BLaER1 (cell line): Measurements from ENCODE around the gene RMND5B.

Source experiments
- H3K27ac ChIP-seq: shearing (Covaris generic); formaldehyde crosslinking; 2 replicates; pipeline ENCODE4 v1.8.1; 2022
- H3K27me3 ChIP-seq: shearing (Covaris generic); formaldehyde crosslinking; 2 replicates; pipeline ENCODE4 v1.8.1; 2022
- H3K36me3 ChIP-seq: shearing (Covaris generic); formaldehyde crosslinking; 2 replicates; pipeline ENCODE4 v1.8.1; 2022
- H3K4me1 ChIP-seq: shearing (Covaris generic); formaldehyde crosslinking; 2 replicates; pipeline ENCODE4 v1.8.1; 2022
- H3K4me2 ChIP-seq: shearing (Covaris generic); formaldehyde crosslinking; 2 replicates; pipeline ENCODE4 v1.8.1; 2022
- H3K4me3 ChIP-seq: shearing (Covaris generic); formaldehyde crosslinking; 2 replicates; pipeline ENCODE4 v1.8.1; 2022
- H3K9ac ChIP-seq: shearing (Covaris generic); formaldehyde crosslinking; 2 replicates; pipeline ENCODE4 v1.8.1; 2022
- H3K9me3 ChIP-seq: shearing (Covaris generic); formaldehyde crosslinking; 2 replicates; pipeline ENCODE4 v1.8.1; 2022
- H4K20me1 ChIP-seq: shearing (Covaris generic); formaldehyde crosslinking; 2 replicates; pipeline ENCODE4 v1.8.1; 2022
- Cebpa-rat ChIP-seq: shearing (Covaris generic); IDR thresholded peaks from 2 replicates; pipeline ENCODE4 v1.8.1; 2022

Gene RMND5B

DNA sequence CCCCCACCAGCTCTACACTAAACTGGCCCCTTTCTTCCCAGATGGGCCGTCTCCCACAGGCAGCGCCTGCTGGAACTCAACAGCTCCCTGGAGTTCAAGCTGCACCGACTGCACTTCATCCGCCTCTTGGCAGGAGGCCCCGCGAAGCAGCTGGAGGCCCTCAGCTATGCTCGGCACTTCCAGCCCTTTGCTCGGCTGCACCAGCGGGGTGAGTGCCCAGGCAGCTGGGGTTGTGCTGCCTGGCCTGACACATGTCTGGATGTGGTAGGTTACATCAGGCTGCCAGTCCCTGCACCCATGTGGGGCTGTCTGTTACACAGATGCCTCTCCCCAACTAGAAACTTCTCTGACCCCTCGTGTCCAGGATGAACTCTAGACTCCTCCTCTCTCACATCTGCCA lies 13.1 kb downstream of the RMND5B start:
- H3K27ac ChIP-seq = no peak overlapping the region
- no peaks in the 10 kb centered on the region for H3K4me1 ChIP-seq
- H3K9me3 ChIP-seq = no peaks in the 10 kb centered on the region
- no peak for TF ChIP-seq Cebpa-rat
- H3K36me3 ChIP-seq = peaks cover 91% of the 10 kb centered on the region
- H3K27me3 ChIP-seq = no peaks in the 10 kb centered on the region
- no peak overlapping the region for H3K9ac ChIP-seq
- no peak overlapping the region for H3K4me3 ChIP-seq
- peaks cover 40% of the 10 kb centered on the region for H4K20me1 ChIP-seq
- H3K4me2 ChIP-seq = no peak overlapping the region

DNA sequence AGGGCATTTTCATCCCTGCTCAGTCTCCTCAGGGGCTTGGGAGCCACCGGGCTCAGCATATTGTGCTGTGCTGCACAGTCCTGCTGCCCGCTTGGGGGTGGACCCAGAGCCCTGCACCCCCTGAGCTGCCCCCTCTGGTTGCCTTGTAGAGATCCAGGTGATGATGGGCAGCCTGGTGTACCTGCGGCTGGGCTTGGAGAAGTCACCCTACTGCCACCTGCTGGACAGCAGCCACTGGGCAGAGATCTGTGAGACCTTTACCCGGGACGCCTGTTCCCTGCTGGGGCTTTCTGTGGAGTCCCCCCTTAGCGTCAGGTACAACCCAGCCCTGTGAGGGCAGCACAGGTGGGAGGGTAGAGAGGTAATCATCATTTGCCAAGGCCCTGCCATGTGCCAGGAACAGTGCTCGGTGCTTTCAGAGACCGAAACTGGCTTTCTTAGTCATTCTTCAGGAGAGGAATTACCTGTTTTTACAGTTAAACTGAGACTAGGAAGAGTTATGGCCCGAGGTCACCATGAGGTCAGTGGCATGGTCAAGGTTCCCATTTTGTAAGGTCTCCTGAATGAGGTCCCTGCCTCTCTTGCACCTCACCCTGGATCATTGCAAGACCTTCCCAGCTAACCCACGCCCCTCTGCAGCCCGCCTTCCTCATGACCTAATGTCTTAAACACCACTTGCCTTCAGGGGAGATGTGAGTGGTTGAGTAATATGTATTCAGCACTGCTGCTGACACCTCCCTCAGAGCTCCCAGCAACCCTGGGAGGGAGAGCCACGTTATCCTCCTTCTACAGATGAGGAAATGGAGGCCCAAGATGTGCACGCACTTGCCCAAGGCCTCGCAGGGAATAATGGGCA lies 15.4 kb downstream of the RMND5B start:
- H3K4me3 ChIP-seq = no peak overlapping the region
- no peak for TF ChIP-seq Cebpa-rat
- peaks cover 100% of the 10 kb centered on the region for H3K36me3 ChIP-seq
- H3K27me3 ChIP-seq = no peaks in the 10 kb centered on the region
- no peaks in the 10 kb centered on the region for H3K9me3 ChIP-seq
- no peak overlapping the region for H3K9ac ChIP-seq
- no peak overlapping the region for H3K27ac ChIP-seq
- H4K20me1 ChIP-seq = peaks cover 61% of the 10 kb centered on the region
- H3K4me2 ChIP-seq = no peak overlapping the region
- no peaks in the 10 kb centered on the region for H3K4me1 ChIP-seq

DNA sequence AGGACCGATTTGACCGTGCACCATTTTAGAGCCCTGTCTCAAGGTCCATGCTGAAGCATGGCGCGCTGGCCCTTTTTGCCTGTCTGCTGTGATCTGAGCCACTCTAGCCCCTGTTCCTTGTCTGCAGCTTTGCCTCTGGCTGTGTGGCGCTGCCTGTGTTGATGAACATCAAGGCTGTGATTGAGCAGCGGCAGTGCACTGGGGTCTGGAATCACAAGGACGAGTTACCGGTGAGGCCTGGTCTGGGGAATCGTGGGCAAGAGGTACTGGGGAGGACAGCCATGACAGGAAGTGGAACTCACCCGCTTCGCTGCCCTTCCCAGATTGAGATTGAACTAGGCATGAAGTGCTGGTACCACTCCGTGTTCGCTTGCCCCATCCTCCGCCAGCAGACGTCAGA lies 16.6 kb downstream of the RMND5B start:
- no peak for TF ChIP-seq Cebpa-rat
- no peak overlapping the region for H3K4me2 ChIP-seq
- H3K4me1 ChIP-seq = peaks cover 10% of the 10 kb centered on the region
- H3K9me3 ChIP-seq = no peaks in the 10 kb centered on the region
- H3K27me3 ChIP-seq = no peaks in the 10 kb centered on the region
- H3K9ac ChIP-seq = no peak overlapping the region
- no peak overlapping the region for H3K27ac ChIP-seq
- peaks cover 67% of the 10 kb centered on the region for H4K20me1 ChIP-seq
- H3K36me3 ChIP-seq = peaks cover 100% of the 10 kb centered on the region
- H3K4me3 ChIP-seq = no peak overlapping the region

DNA sequence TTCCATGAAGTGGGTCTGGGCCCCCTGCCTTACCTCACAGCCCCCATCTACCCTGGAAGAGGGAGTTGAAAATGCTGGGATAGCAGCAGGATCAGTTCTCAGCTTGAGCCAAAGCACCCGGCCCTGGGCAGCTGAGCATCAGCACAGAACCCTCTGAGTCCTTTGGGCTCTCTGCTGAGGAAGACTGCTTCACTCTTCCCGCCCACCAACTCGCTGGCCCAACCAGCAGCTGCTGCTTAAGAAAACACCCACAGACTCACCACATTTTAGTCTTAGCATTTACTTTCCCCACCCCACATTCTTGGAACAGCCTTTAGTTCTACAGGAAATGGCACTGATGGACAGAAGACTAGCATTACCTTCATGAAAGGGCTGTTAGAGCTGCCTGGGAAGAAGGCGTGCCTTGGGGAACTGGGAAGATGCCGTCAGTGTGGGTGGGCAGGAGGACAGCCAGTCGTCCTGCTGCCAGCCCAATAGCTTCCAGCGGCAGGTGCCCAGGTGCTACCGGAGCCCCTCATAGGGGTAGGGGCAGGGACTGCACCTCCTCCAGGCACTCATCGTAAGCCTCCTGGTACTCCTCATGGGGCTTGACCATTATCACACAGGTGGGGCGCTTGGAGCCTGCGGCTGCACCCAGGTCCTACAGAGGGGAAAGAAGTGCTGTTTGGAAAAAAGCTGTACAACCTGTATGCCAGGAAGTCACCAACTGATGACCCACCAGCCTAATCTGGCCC lies 18.6 kb downstream of the RMND5B start:
- no peak for TF ChIP-seq Cebpa-rat
- Histone ChIP-seq H3K27ac (no peak overlapping the region), H3K4me1 (peaks cover 21% of the 10 kb centered on the region), H3K9ac (no peak overlapping the region), H4K20me1 (peaks cover 73% of the 10 kb centered on the region), H3K4me3 (no peak overlapping the region), H3K4me2 (no peak overlapping the region), H3K36me3 (peaks cover 85% of the 10 kb centered on the region), H3K27me3 (no peaks in the 10 kb centered on the region), H3K9me3 (no peaks in the 10 kb centered on the region)

DNA sequence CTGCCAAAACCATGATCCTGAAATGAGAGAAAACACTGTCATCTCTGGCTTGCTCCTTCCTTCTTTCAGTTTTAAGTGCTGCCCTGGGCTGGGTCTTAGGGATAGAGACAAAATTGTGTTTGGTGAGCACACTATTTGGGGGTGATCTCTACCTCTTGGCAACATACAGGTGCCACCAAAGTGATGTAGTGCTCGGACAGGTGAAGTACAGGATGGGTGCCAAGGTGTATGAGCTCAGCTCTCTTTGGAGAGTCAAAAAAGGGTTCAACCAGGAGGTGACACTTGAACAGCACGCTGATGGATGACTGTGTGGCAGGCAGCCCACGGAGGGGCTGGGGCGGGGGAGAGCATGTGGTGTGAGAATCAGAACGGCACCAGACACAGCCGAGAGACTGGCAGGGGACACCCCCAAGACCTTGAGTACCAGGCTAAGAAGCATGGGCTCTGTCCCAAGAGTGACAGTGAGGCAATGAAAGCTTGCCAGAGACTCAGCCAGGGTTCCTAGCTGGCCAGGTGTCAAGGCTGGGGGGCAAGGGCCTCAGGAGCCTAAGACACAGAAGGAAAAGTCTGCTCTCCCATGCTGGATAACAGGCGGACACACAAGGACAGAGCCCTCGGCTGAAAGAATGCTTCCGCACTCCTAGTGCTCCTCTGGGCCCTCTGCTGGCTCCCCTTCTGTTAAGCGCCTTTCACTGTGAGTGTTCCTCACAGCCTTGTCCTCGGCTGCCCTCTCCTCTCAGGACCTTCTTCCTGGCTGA lies 20.3 kb downstream of the RMND5B start:
- peaks cover 67% of the 10 kb centered on the region for H3K36me3 ChIP-seq
- no peak overlapping the region for H3K4me3 ChIP-seq
- TF ChIP-seq Cebpa-rat = no peak
- H3K27ac ChIP-seq = no peak overlapping the region
- H3K4me1 ChIP-seq = peaks cover 36% of the 10 kb centered on the region
- no peak overlapping the region for H3K4me2 ChIP-seq
- peak overlapping the region; percentile 57 for H3K9ac ChIP-seq
- no peaks in the 10 kb centered on the region for H3K27me3 ChIP-seq
- no peaks in the 10 kb centered on the region for H3K9me3 ChIP-seq
- H4K20me1 ChIP-seq = peaks cover 61% of the 10 kb centered on the region

DNA sequence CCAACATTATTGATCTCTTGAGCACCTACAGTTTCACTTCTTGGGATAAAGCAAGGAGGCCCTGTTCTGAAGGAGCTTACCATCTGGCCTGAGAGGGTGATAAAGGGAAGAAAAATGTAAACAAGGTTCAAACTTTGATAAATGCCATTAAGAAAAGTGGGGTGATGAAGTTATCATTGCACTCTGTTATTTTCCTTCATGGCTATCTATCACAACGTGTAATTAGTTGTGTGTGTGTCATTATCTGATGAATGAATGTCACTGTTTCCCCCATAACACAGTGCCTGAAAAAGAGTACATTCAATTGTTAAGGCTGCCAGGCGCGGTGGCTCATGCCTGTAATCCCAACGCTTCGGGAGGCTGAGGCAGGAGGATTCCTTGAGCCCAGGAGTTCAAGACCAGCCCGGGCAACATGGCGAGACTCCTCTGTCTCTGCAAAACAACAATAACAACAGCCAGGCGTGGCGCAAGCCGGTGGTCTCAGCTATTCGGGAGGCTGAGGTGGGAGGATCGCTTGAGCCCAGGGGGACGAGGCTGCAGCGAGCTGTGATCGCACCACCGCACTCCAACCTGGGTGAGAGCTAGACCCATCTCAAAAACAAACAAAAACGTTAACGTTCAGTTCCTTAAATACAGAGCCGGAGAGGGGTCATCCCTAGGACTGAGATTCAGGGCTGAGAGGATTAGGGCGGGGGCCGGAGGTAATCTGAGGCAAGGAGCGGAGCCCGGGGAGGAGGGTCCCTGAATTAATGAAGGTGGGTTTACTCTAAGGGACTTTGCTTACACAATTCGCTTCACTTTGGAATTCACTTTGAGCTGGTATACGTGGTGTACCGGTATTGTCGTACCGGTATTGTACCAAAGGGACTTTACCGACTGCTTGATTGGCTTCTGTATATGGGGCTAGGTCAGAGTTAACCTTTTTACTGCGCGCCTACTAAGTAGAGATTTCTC lies 22.0 kb downstream of the RMND5B start:
- peak overlapping the region; percentile 85 for H3K4me3 ChIP-seq
- H3K4me2 ChIP-seq = peak overlapping the region; percentile 99
- no peaks in the 10 kb centered on the region for H3K9me3 ChIP-seq
- TF ChIP-seq Cebpa-rat = no peak
- peak overlapping the region; percentile 91 for H3K9ac ChIP-seq
- H3K27me3 ChIP-seq = no peaks in the 10 kb centered on the region
- H3K4me1 ChIP-seq = peaks cover 36% of the 10 kb centered on the region
- peaks cover 45% of the 10 kb centered on the region for H4K20me1 ChIP-seq
- peak overlapping the region; percentile 81 for H3K27ac ChIP-seq
- H3K36me3 ChIP-seq = peaks cover 51% of the 10 kb centered on the region

DNA sequence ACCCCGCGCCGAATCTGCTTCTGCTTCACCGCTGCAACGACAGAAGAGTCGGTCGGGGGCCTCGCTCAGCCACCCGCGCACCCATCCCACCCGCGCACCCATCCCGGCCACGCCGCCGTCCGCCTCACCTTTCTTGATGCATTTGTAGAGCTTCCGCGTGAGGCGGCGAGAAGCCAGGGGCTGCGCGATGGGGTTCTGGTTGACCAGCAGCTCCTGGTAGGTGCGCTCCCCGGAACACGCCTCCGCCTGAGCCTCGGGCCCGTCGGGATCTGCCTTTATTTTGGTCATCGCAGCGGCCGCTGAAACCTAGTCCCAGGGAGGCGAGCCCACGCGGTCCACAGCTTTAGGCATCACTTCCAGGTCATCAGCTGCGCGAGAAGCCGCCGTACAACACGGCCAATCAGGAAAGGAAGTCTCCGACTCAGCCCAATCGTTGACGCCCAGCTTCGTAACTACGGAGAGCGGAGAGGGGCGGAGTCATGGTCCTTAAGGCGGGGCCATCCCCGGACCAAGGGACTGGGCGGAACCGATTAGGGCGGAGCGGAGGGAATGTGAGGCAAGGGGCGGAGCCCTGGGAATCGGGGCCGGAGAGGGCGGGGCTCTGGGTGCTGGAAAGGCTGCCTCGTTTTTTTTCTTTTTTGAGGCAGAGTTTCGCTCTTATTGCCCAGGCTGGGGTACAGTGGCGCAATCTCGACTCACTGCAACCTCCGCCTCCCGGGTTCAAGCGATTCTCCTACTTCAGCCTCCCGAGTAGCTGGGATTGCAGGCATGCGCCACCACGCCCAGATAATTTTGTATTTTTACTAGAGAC lies 22.9 kb downstream of the RMND5B start, which contains the start of gene NHP2:
Gene NHP2, minus strand, starts transcription at position 356 of the 811 bp plus-strand sequence. Its CDS starts 68 bp downstream, at position 288.
- peak within 1 kb of the TSS; percentile 91 for H3K9ac ChIP-seq
- peak within 1 kb of the TSS; percentile 81 for H3K27ac ChIP-seq
- peaks cover 36% of the 10 kb centered on the region for H3K4me1 ChIP-seq

DNA sequence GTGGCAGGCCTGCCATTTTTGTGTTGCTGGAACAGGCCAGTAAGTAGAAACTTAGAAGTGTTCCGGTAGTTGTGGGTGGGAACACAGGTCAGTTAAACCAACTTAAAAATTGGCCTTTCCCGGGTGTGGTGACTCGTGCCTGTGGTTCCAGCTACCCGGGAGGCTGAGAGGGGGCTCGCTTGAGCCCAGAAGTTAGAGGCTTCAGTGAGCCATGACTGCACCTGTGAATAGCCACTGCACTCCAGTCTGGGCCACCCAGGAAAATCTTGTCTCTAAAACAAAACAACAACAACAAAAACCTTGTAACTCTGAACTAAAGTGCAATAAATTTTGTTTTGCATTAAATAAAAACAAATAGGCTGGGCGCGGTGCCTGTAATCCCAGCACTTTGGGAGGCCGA lies 24.3 kb downstream of the RMND5B start:
- peak overlapping the region; percentile 85; the same call in 1 of the 2 replicates for H3K4me3 ChIP-seq
- peaks cover 28% of the 10 kb centered on the region for H3K36me3 ChIP-seq
- peak overlapping the region; percentile 68 for H3K27ac ChIP-seq
- peak overlapping the region; percentile 87 for H3K4me2 ChIP-seq
- no peak for TF ChIP-seq Cebpa-rat
- H4K20me1 ChIP-seq = peaks cover 22% of the 10 kb centered on the region; the same call in 1 of the 2 replicates
- H3K4me1 ChIP-seq = peaks cover 40% of the 10 kb centered on the region
- no peaks in the 10 kb centered on the region for H3K9me3 ChIP-seq
- no peak overlapping the region for H3K9ac ChIP-seq
- H3K27me3 ChIP-seq = no peaks in the 10 kb centered on the region

More for the DNA sequence above, 22.9 kb downstream of the RMND5B start, which contains the start of gene NHP2:
- peak within 1 kb of the TSS; percentile 85 for H3K4me3 ChIP-seq
- peak; percentile 70; the same call in 1 of the 2 replicates for TF ChIP-seq Cebpa-rat
- no peaks in the 10 kb centered on the region for H3K27me3 ChIP-seq
- peak within 1 kb of the TSS; percentile 99 for H3K4me2 ChIP-seq
- H4K20me1 ChIP-seq = peaks cover 35% of the 10 kb centered on the region
- H3K36me3 ChIP-seq = peaks cover 41% of the 10 kb centered on the region
- no peaks in the 10 kb centered on the region for H3K9me3 ChIP-seq
